ES-I3 (cell line): ENCODE measurements around the gene OTOA.
"Not testable (repeated sequence)": the region's sequence is repeated elsewhere in the genome, so short reads cannot be mapped to it uniquely, and the experiment has no call there.

Experiments used
- H3K36me3 ChIP-seq: 2 replicates; pipeline ENCODE4 v1.6.1; 2013; ENCODE audit warnings: mild to moderate bottlenecking, low read length, control low read depth, moderate library complexity; ENCODE audit not compliant: insufficient read depth
- H3K4me1 ChIP-seq: 2 replicates; pipeline ENCODE4 v1.6.1; 2013; ENCODE audit warnings: mild to moderate bottlenecking, control low read depth, low read length; ENCODE audit not compliant: insufficient read depth
- H3K9ac ChIP-seq: 2 replicates; pipeline ENCODE4 v1.6.1; 2013; ENCODE audit warnings: low read depth, mild to moderate bottlenecking, low read length, moderate library complexity
- H3K9me3 ChIP-seq: 2 replicates; pipeline ENCODE4 v1.6.1; 2013; ENCODE audit warnings: mild to moderate bottlenecking, low read length, moderate library complexity; ENCODE audit not compliant: control insufficient read depth, insufficient read depth

The OTOA gene

GRCh38 chr16:21674456-21674855 lies 10.7 kb downstream of the OTOA start:
- not testable (repeated sequence) for H3K9me3 ChIP-seq, H3K9ac ChIP-seq, H3K4me1 ChIP-seq, H3K36me3 ChIP-seq

DNA sequence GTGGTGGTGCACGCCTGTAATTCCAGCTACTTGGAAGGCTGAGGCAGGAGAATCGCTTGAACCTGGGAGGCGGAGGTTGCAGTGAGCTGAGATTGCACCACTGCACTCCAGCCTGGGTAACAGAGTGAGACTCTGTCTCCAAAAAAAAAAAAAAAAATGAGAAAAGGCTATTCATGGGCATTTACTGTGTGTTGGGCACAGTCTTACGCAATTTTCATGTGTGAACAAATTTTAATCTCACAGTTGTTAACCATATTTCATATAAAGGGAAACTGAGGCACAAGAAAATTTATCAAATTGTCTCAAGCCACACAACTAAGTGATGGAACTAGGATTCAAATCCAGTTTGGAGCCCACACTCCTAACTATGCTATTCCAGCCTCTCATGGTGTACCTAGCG lies 16.9 kb downstream of the OTOA start:
- not testable (repeated sequence) for H3K36me3 ChIP-seq, H3K9me3 ChIP-seq, H3K4me1 ChIP-seq

GRCh38 chr16:21683184-21683583 lies 19.4 kb downstream of the OTOA start:
- Histone ChIP-seq H3K4me1 (no peaks in the 10 kb centered on the region), H3K9me3 (no peaks in the 10 kb centered on the region), H3K36me3 (no peaks in the 10 kb centered on the region), H3K9ac (no peak overlapping the region)

More for the DNA sequence above, 16.9 kb downstream of the OTOA start:
- H3K9ac ChIP-seq: not testable (repeated sequence)

- Histone ChIP-seq H3K9ac (no peak overlapping the region), H3K36me3 (no peaks in the 10 kb centered on the region), H3K9me3 (no peaks in the 10 kb centered on the region), H3K4me1 (no peaks in the 10 kb centered on the region)
These were observed 20.4 kb downstream of the OTOA start for GRCh38 chr16:21684199-21684598.

DNA sequence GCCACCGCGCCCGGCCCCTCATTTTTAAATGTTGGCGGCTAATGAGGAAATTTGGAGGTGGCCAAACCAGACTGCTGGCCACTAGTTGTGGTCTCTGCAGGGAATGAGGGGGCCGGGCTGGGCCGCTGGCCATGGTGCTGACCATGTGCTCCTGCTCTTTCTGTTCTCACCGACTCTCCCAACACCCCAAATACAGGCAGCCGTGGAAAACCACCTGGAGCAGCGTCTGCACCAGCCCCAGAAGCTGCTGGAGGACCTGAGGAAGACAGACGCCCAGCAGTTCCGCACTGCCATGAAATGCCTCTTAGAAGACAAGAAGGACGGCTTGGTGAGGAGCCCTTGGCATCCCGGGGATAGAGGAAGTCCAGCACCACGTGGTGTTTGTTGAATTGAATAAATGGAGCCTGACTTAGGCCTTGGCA lies 21.3 kb downstream of the OTOA start:
- Histone ChIP-seq H3K36me3 (no peaks in the 10 kb centered on the region), H3K4me1 (no peaks in the 10 kb centered on the region), H3K9ac (no peak overlapping the region), H3K9me3 (no peaks in the 10 kb centered on the region)

DNA sequence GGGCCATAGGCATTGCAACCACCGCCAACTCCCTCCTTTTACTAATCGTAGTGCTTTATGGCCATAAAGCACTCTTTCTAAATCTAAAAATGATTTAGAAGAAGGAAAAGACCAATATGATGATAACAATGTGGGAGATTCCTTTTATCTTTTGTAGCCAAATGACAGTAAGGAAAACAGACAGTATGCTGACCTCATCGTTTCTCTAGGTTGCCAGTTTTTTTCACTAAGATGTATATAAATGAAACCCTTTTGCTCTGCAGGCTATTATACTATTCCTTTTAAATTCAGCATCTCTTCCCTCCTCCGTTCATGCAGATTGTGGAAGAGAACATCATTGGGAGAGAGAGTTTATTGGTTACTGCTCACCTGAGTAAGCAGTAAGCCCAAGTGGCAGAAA lies 25.3 kb downstream of the OTOA start:
- Histone ChIP-seq H3K4me1 (no peaks in the 10 kb centered on the region), H3K9ac (no peak overlapping the region), H3K9me3 (no peaks in the 10 kb centered on the region)

DNA sequence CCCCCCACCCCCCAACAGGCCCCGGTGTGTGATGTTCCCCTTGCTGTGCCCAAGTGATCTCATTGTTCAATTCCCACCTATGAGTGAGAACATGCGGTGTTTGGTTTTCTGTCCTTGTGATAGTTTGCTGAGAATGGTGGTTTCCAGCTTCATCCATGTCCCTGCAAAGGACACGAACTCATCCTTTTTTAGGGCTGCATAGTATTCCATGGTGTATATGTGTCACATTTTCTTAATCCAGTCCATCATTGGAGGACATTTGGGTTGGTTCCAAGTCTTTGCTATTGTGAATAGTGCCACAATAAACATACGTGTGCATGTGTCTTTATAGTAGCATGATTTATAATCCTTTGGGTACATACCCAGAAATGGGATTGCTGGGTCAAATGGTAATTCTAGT lies 27.2 kb downstream of the OTOA start:
- not testable (repeated sequence) for H3K4me1 ChIP-seq, H3K9me3 ChIP-seq, H3K9ac ChIP-seq, H3K36me3 ChIP-seq

More for the DNA sequence above, 25.3 kb downstream of the OTOA start:
- H3K36me3 ChIP-seq: no peaks in the 10 kb centered on the region

DNA sequence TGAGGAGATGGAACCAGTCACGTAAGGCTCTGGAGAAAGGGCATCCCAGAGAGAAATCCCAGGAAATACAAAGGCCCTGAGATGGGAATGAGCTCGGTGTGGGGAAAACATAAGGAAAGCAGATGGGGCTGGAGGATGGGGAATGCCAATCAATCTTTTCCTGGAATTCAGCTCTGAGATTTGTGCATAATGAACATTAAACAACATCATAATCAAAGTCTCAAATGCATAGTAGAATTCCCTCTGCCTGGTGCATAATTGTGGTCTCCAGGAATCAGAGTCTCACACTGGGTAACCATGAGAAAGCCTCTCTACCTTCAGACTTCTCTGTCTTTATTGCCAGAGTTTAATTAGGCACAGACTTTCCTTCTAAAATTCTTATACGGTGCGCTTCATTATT lies 30.8 kb downstream of the OTOA start:
- H3K4me1 ChIP-seq: no peaks in the 10 kb centered on the region
- H3K9ac ChIP-seq: no peak overlapping the region
- H3K9me3 ChIP-seq: no peaks in the 10 kb centered on the region
- H3K36me3 ChIP-seq: no peaks in the 10 kb centered on the region

DNA sequence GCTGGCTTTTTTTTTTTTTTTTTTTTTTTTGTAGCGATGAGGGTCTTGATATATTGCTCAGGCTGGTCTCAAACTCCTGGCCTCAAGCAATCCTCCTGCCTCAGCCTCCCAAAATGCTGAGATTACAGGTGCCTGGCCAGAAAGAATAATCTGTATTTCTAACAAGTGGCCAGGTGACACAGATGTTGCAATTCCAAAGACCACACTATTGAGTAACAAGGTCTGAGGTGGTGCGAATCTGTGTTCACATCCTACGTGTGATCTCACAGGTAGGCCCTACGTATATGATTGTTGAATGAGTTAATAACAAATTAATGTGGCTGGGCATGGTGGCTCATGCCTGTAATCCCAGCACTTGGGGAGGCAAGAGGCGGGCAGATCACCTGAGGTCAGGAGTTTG lies 33.3 kb downstream of the OTOA start:
- no peaks in the 10 kb centered on the region for H3K9me3 ChIP-seq
- H3K9ac ChIP-seq: no peak overlapping the region
- no peaks in the 10 kb centered on the region for H3K4me1 ChIP-seq
- H3K36me3 ChIP-seq: no peaks in the 10 kb centered on the region

DNA sequence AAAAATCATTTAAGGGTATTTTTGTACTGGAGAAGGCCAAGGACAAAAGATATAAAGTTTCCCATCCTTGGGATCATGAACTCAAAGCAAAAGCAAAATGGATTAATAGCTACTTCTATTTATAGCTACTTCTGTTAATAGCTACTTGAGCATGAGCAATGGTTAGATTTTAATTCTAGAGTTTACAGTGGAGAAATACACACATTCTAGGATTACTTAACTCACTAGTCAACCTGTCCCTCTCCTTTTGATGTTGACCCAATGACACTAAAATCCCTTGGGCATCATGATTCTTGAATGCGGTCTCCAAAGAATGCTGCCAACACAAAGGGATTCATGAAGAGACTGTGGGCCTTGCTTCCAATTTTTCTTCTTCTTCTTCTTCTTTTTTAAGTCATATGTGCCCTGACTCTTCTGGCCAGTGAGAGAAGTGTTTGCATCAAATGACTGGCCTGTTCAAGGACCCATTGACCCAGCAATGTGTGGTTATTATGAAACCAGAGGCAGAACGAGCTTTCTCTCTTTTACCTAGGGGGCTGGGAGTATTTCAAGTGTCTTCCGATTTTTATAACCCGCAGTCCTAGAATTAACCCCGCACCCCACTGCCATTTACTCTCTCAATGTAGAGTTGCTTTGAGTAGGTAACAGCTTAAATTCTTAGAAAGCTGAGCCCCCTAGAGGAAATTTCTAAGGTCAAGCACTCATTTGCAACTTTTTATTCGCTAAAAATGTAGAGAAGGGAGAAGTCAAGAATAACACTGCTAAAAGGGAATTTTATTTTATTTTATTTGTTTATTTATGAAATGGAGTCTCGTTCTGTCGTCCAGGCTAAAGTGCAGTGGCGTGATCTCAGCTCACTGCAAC lies 34.6 kb downstream of the OTOA start:
- no peaks in the 10 kb centered on the region for H3K9me3 ChIP-seq
- H3K36me3 ChIP-seq: no peaks in the 10 kb centered on the region
- no peaks in the 10 kb centered on the region for H3K4me1 ChIP-seq
- H3K9ac ChIP-seq: no peak overlapping the region

DNA sequence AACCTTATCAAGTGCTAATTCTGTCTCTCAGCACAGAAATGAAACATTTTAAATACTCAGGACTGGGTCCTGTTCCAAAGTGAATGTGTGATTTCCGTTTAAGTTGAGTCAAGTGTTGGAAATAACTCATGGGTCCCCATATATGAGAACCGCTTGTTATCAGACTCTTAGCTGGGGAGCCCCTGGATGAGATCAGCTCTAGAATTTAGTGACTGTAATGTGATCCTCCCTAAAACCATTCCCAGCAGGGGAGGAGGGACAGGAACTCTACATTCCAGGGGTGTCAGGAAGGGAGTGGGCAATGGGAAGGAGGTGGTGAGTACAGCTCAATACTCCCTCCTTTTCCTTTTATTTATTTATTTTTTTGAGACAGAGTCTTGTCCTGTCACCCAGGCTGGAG lies 37.5 kb downstream of the OTOA start:
- H3K4me1 ChIP-seq: no peaks in the 10 kb centered on the region
- H3K9ac ChIP-seq: no peak overlapping the region
- no peaks in the 10 kb centered on the region for H3K9me3 ChIP-seq
- H3K36me3 ChIP-seq: no peaks in the 10 kb centered on the region

DNA sequence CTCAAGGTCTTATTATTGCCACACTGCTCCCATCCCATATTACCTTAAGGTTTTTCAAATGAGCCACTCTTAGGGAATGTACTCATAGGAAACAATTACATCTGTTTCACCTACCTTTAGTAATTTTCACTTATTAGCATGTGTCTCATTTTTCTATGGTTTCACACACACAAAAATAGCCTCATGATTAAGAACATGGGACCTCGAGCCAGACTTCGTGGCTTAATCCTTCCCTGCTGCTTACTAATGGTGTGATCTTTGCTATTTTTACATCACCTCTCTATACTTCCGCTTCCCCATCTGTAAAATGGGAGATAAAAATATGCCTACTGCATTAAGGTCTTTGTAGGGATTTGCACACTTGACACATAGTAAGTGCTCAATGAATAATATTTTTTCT lies 38.5 kb downstream of the OTOA start:
- Histone ChIP-seq H3K36me3 (no peaks in the 10 kb centered on the region), H3K9me3 (no peaks in the 10 kb centered on the region), H3K9ac (no peak overlapping the region), H3K4me1 (no peaks in the 10 kb centered on the region)

DNA sequence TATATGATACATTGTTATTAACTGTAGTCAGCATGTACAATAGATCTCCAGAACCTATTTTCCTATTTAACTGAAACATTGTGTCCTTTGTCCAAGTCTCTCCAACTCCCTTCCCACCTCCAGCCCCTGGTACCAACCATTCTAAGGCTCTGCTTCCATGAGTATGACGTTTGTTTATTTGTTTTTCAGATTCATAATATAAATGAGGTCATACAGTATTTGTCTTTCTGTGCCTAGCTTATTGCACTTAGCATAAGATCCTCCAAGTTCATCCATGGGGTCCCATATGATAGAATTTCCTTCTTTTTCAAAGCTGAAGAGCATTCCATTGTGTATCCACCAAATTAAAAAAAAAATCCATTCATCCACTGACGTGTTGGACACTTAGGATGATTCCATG lies 39.4 kb downstream of the OTOA start:
- H3K4me1 ChIP-seq: no peaks in the 10 kb centered on the region
- H3K9me3 ChIP-seq: no peaks in the 10 kb centered on the region

GRCh38 chr16:21703589-21704174 lies 39.9 kb downstream of the OTOA start:
- Histone ChIP-seq H3K9me3 (no peaks in the 10 kb centered on the region), H3K9ac (no peak overlapping the region), H3K36me3 (no peaks in the 10 kb centered on the region), H3K4me1 (no peaks in the 10 kb centered on the region)

More for the DNA sequence above, 39.4 kb downstream of the OTOA start:
- no peak overlapping the region for H3K9ac ChIP-seq
- H3K36me3 ChIP-seq: no peaks in the 10 kb centered on the region

- no peaks in the 10 kb centered on the region for H3K36me3 ChIP-seq
- H3K9ac ChIP-seq: no peak overlapping the region
- H3K4me1 ChIP-seq: no peaks in the 10 kb centered on the region
- no peaks in the 10 kb centered on the region for H3K9me3 ChIP-seq
These were observed 40.5 kb downstream of the OTOA start for GRCh38 chr16:21704266-21704665.
